ENCODE measurements around the gene LIMK1. TPM values are rescaled to one million over a fixed set of nuclear protein-coding genes. Genes with fewer than 3 reads are reported as not detected.

Gene LIMK1
- total and polyA plus RNA-seq, 4 donors: 0.63 to 4.1 (median 3.4) TPM

DNA sequence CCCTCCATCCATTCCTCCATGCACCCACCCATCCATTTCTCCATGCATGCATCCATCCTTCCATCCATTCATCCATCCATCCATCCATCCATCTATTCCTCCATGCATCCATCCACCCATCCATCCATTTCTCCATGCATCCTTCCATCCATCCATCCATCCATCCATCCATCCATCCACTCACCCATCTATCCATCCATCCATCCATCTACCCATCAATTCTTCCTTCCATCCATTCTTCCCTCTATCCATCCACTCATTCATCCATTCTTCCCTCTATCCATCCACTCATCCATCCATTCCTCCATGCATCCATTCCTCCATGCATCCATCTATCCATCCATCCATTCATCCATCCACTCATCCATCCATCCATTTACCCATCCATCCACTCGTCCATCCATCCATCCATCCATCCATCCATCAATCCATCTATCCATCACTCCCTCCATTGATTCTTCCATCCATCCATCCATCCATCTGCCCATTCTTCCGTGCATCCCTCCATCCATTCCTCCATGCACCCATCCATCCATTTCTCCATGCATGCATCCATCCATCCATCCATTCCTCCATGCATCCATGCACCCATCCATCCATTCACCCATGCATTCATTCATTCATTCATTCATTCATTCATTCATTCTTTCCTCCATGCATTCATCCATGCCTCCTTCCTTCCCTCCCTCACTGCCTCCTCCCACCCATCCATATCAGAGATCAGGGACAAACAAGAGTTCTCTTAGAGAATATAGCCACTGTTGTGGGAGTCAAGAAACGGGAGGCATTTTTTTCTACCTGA lies 33.4 kb upstream of the LIMK1 start:
- DNase-seq (ENCODE audit: low spot score): no peak
- 84% methylated on average over 3 of the region's 3 CpGs for WGBS
- no peaks in the 10 kb centered on the region for H3K27me3 ChIP-seq (ENCODE audit: control insufficient read depth in 4 of 4, insufficient read depth in 4 of 4, low read length in 3 of 4)
- TF ChIP-seq NR2F2 (IDR thresholded peaks at IDR 0.05) (no peak), RAD21 (IDR thresholded peaks at IDR 0.05) (no peak), TAF1 (conservative IDR thresholded peaks at IDR 0.05) (no peak), FOXA1 (IDR thresholded peaks at IDR 0.05) (no peak), FOXA2 (IDR thresholded peaks at IDR 0.05) (no peak)
- TF ChIP-seq, protein P1, sequence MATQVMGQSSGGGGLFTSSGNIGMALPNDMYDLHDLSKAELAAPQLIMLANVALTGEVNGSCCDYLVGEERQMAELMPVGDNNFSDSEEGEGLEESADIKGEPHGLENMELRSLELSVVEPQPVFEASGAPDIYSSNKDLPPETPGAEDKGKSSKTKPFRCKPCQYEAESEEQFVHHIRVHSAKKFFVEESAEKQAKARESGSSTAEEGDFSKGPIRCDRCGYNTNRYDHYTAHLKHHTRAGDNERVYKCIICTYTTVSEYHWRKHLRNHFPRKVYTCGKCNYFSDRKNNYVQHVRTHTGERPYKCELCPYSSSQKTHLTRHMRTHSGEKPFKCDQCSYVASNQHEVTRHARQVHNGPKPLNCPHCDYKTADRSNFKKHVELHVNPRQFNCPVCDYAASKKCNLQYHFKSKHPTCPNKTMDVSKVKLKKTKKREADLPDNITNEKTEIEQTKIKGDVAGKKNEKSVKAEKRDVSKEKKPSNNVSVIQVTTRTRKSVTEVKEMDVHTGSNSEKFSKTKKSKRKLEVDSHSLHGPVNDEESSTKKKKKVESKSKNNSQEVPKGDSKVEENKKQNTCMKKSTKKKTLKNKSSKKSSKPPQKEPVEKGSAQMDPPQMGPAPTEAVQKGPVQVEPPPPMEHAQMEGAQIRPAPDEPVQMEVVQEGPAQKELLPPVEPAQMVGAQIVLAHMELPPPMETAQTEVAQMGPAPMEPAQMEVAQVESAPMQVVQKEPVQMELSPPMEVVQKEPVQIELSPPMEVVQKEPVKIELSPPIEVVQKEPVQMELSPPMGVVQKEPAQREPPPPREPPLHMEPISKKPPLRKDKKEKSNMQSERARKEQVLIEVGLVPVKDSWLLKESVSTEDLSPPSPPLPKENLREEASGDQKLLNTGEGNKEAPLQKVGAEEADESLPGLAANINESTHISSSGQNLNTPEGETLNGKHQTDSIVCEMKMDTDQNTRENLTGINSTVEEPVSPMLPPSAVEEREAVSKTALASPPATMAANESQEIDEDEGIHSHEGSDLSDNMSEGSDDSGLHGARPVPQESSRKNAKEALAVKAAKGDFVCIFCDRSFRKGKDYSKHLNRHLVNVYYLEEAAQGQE (IDR thresholded peaks at IDR 0.05): no peak
- TF ChIP-seq, protein P2, sequence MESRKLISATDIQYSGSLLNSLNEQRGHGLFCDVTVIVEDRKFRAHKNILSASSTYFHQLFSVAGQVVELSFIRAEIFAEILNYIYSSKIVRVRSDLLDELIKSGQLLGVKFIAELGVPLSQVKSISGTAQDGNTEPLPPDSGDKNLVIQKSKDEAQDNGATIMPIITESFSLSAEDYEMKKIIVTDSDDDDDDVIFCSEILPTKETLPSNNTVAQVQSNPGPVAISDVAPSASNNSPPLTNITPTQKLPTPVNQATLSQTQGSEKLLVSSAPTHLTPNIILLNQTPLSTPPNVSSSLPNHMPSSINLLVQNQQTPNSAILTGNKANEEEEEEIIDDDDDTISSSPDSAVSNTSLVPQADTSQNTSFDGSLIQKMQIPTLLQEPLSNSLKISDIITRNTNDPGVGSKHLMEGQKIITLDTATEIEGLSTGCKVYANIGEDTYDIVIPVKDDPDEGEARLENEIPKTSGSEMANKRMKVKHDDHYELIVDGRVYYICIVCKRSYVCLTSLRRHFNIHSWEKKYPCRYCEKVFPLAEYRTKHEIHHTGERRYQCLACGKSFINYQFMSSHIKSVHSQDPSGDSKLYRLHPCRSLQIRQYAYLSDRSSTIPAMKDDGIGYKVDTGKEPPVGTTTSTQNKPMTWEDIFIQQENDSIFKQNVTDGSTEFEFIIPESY (IDR thresholded peaks at IDR 0.05): no peak
- TF ChIP-seq, protein P3, sequence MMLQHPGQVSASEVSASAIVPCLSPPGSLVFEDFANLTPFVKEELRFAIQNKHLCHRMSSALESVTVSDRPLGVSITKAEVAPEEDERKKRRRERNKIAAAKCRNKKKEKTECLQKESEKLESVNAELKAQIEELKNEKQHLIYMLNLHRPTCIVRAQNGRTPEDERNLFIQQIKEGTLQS (IDR thresholded peaks at IDR 0.05): no peak
- TF ChIP-seq, protein P4, sequence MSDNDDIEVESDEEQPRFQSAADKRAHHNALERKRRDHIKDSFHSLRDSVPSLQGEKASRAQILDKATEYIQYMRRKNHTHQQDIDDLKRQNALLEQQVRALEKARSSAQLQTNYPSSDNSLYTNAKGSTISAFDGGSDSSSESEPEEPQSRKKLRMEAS (IDR thresholded peaks at IDR 0.05): no peak
- TF ChIP-seq, protein P5, sequence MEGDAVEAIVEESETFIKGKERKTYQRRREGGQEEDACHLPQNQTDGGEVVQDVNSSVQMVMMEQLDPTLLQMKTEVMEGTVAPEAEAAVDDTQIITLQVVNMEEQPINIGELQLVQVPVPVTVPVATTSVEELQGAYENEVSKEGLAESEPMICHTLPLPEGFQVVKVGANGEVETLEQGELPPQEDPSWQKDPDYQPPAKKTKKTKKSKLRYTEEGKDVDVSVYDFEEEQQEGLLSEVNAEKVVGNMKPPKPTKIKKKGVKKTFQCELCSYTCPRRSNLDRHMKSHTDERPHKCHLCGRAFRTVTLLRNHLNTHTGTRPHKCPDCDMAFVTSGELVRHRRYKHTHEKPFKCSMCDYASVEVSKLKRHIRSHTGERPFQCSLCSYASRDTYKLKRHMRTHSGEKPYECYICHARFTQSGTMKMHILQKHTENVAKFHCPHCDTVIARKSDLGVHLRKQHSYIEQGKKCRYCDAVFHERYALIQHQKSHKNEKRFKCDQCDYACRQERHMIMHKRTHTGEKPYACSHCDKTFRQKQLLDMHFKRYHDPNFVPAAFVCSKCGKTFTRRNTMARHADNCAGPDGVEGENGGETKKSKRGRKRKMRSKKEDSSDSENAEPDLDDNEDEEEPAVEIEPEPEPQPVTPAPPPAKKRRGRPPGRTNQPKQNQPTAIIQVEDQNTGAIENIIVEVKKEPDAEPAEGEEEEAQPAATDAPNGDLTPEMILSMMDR (IDR thresholded peaks at IDR 0.05; ENCODE audit: low read depth, low read length, missing input control): no peak
- H3K9ac ChIP-seq (ENCODE audit: low read depth in 1 of 2, low read length in 2 of 2): no peak overlapping the region
- no peak overlapping the region for H3K27ac ChIP-seq (ENCODE audit: low read depth in 1 of 2, low read length in 2 of 2)
- H3K36me3 ChIP-seq (ENCODE audit: control insufficient read depth in 4 of 4, insufficient read depth in 3 of 4, low read depth in 1 of 4, low read length in 3 of 4): peaks cover 0 to 9% (median under 1%) of the 10 kb centered on the region in 4 donors
- H3K4me1 ChIP-seq (ENCODE audit: control insufficient read depth in 4 of 4, insufficient read depth in 4 of 4, low read length in 3 of 4): no peaks in the 10 kb centered on the region
- no peak overlapping the region for H3K4me3 ChIP-seq (ENCODE audit: low read depth in 1 of 3, low read length in 3 of 3)
- H3K9me3 ChIP-seq (ENCODE audit: control insufficient read depth in 4 of 4, low read length in 3 of 4): no peaks in the 10 kb centered on the region

DNA sequence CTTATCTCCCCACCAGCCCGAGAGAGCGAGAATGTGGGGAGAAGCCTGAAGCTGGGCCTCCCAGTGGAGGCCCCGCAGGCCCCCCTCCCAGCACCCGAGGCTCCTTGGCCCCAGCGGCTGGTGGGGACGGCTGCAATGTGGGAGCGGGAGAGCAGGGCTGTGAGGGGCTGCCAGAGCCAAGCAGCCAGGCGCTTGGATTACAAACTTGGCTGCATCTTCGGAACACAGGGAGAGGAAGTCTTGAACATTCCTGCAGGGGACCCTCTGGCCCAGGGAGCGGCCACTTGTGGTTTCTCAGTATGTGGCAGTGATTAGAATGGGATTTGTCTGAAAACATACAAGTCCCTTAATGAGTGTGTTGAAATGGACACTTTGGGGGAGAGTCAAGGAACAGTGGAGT lies 32.4 kb upstream of the LIMK1 start:
- no peak overlapping the region for H3K9ac ChIP-seq (ENCODE audit: low read depth in 1 of 2, low read length in 2 of 2)
- no peak overlapping the region for H3K4me3 ChIP-seq (ENCODE audit: low read depth in 1 of 3, low read length in 3 of 3)
- peaks cover 0 to 9% (median under 1%) of the 10 kb centered on the region in 4 donors for H3K36me3 ChIP-seq (ENCODE audit: control insufficient read depth in 4 of 4, insufficient read depth in 3 of 4, low read depth in 1 of 4, low read length in 3 of 4)
- no peak overlapping the region for H3K27ac ChIP-seq (ENCODE audit: low read depth in 1 of 2, low read length in 2 of 2)
- H3K4me1 ChIP-seq (ENCODE audit: control insufficient read depth in 4 of 4, insufficient read depth in 4 of 4, low read length in 3 of 4): no peaks in the 10 kb centered on the region
- 80% methylated on average over 10 of the region's 10 CpGs for WGBS
- no peaks in the 10 kb centered on the region for H3K27me3 ChIP-seq (ENCODE audit: control insufficient read depth in 4 of 4, insufficient read depth in 4 of 4, low read length in 3 of 4)
- no peaks in the 10 kb centered on the region for H3K9me3 ChIP-seq (ENCODE audit: control insufficient read depth in 4 of 4, low read length in 3 of 4)
- no peak for DNase-seq (ENCODE audit: low spot score)
- no peak for TF ChIP-seq JUND (IDR thresholded peaks at IDR 0.05)
- no peak for TF ChIP-seq GABPA (IDR thresholded peaks at IDR 0.05 in 1 of 2, conservative IDR thresholded peaks at IDR 0.05 in 1 of 2)
- TF ChIP-seq, protein P4 (IDR thresholded peaks at IDR 0.05): no peak
- TF ChIP-seq TAF1 (conservative IDR thresholded peaks at IDR 0.05): no peak
- no peak for TF ChIP-seq YY1 (IDR thresholded peaks at IDR 0.05)
- TF ChIP-seq SP1 (IDR thresholded peaks at IDR 0.05): no peak
- no peak for TF ChIP-seq NR2F2 (IDR thresholded peaks at IDR 0.05)
- TF ChIP-seq, protein P2 (IDR thresholded peaks at IDR 0.05): no peak
- TF ChIP-seq EGR1 (IDR thresholded peaks at IDR 0.05; ENCODE audit: low read depth in 2 of 2): no peak
- TF ChIP-seq, protein P3 (IDR thresholded peaks at IDR 0.05): no peak
- TF ChIP-seq RAD21 (IDR thresholded peaks at IDR 0.05): no peak
- TF ChIP-seq, protein P1 (IDR thresholded peaks at IDR 0.05): no peak

All from liver (tissue), 9 donors.